Breast epithelium (tissue), 4 donors: ENCODE measurements around the gene PCDH15. TPM values are rescaled to one million over a fixed set of nuclear protein-coding genes. Genes with fewer than 3 reads are reported as not detected.

Experiments
- DNase-seq, 2 donors: peaks; one replicate each; pipeline ENCODE4 v3.0.0-alpha.2; 2019; ENCODE audit warnings: low spot score in 2 of 2
- H3K27ac ChIP-seq, 2 donors: fragments of 200-600 bp; sonication (generic) in 1 of 2; one replicate each; pipeline ENCODE4 v1.5.1; 2016 to 2019; ENCODE audit warnings: mild to moderate bottlenecking in 1 of 2
- H3K27me3 ChIP-seq, 2 donors: fragments of 200-600 bp; sonication (generic) in 1 of 2; one replicate each; pipeline versions ENCODE4 v1.5.1 to v1.6.0; 2017 to 2019; ENCODE audit warnings: control low read depth in 1 of 2, mild to moderate bottlenecking in 1 of 2
- H3K36me3 ChIP-seq: fragments of 200-600 bp; one replicate; pipeline ENCODE4 v1.5.1; 2019
- H3K4me1 ChIP-seq, 2 donors: fragments of 200-600 bp; sonication (generic); one replicate each; pipeline ENCODE4 v1.5.1; 2016 to 2019; ENCODE audit warnings: control low read depth in 1 of 2
- H3K4me3 ChIP-seq, 3 donors: fragments of 200-600 bp; sonication (generic); 1 replicate in 2 of 3; 2 replicates in 1 of 3; pipeline ENCODE4 v1.5.1; 2016 to 2019; ENCODE audit warnings: mild to moderate bottlenecking in 3 of 3, moderate library complexity in 2 of 3
- H3K9me3 ChIP-seq, 2 donors: fragments of 200-600 bp; sonication (generic) in 1 of 2; one replicate each; pipeline ENCODE4 v1.5.1; 2016 to 2019; ENCODE audit warnings: control low read depth in 1 of 2
- POLR2A ChIP-seq: fragments of 450-650 bp; IDR thresholded peaks from one replicate; pipeline ENCODE4 v1.6.1; 2016; ENCODE audit warnings: antibody characterized with exemption, mild to moderate bottlenecking, moderate library complexity
- POLR2AphosphoS5 ChIP-seq, 3 donors: sonication (generic); formaldehyde crosslinking; IDR thresholded peaks; one replicate each; pipeline ENCODE4 v1.6.1; 2017; ENCODE audit warnings: antibody characterized with exemption in 3 of 3
- intact Hi-C: fragments of 100-400 bp; cut with DNase I; formaldehyde crosslinking; loops from one replicate; pipeline ENCODE4 v1.15.1; 2023; ENCODE audit warnings: low total_unique reads
- total RNA-seq, 3 donors: library from RNA; depleted of rRNA; stranded (reverse); fragments of >200 nt; gene quantifications; one replicate each; pipeline ENCODE4 v1.1.0, GENCODE V29; 2016
- TF ChIP-seq, protein P1 (sequence below), 3 donors: fragments of 450-650 bp; IDR thresholded peaks; one replicate each; pipeline ENCODE4 v1.5.1; 2016 to 2017; ENCODE audit warnings: antibody characterized with exemption in 3 of 3, mild to moderate bottlenecking in 3 of 3, moderate library complexity in 3 of 3

Gene PCDH15
- total RNA-seq, 3 donors from 2014 or later = not detected

DNA sequence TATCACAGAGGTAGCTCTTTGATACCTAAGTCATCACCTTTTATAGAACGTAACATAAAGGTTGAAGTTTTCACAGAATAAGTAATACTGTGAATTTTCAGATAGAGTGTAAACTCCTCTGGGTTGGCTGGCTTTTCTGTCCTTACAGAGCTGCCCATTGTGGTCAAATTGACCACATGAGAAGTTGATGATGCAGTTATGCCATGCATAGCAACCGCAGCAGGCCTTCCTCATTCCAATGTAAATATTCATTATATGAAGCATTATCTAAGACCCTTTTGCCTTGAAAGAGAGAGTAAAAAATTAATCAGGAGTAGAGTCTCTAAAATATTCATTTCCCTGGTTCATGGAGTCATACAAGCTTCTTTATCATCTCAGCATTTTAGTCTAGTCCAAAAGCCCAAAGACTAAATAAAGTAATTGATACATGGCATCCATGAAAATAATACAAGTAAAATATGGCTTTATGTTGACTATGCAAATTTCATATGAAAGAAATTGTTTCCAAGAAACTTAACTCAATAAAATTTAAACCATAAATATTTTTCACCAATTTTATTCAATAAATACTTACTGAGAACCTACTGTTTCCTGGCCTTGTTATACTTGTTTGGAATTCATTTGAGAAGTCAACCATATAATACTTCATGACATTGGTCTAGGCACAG lies 516.4 kb downstream of the PCDH15 start:
- H3K36me3 ChIP-seq = no peaks in the 10 kb centered on the region
- intact Hi-C loops = no loop called here
- H3K4me3 ChIP-seq = no peak overlapping the region
- no peaks in the 10 kb centered on the region for H3K27me3 ChIP-seq
- H3K9me3 ChIP-seq = no peaks in the 10 kb centered on the region
- no peak overlapping the region for H3K27ac ChIP-seq
- DNase-seq = no peak
- TF ChIP-seq POLR2AphosphoS5 (IDR thresholded peaks at IDR 0.05) (no peak), POLR2A (no peak)
- TF ChIP-seq, protein P1, sequence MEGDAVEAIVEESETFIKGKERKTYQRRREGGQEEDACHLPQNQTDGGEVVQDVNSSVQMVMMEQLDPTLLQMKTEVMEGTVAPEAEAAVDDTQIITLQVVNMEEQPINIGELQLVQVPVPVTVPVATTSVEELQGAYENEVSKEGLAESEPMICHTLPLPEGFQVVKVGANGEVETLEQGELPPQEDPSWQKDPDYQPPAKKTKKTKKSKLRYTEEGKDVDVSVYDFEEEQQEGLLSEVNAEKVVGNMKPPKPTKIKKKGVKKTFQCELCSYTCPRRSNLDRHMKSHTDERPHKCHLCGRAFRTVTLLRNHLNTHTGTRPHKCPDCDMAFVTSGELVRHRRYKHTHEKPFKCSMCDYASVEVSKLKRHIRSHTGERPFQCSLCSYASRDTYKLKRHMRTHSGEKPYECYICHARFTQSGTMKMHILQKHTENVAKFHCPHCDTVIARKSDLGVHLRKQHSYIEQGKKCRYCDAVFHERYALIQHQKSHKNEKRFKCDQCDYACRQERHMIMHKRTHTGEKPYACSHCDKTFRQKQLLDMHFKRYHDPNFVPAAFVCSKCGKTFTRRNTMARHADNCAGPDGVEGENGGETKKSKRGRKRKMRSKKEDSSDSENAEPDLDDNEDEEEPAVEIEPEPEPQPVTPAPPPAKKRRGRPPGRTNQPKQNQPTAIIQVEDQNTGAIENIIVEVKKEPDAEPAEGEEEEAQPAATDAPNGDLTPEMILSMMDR (IDR thresholded peaks at IDR 0.05) = no peak
- no peaks in the 10 kb centered on the region for H3K4me1 ChIP-seq

DNA sequence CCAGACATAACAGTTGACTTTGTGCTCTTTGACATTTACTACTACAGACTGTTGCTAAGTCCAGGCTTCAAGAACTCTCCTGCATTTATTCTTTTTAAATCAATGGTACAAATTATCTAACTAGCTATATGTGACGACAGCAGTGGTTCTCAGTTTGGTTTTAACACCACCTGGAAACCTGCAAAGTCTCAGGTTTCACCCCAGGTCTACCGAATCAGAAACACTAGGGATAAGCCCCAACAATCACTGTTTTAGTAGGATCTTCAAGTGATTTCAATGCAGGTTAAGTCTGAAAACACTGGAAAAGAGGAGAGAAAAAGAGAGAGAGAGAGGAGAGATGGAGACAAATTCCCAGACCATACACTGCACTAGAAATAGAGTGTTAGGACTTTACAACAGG lies 519.0 kb downstream of the PCDH15 start:
- no peaks in the 10 kb centered on the region for H3K36me3 ChIP-seq
- H3K27ac ChIP-seq = no peak overlapping the region
- no peaks in the 10 kb centered on the region for H3K9me3 ChIP-seq
- no peaks in the 10 kb centered on the region for H3K27me3 ChIP-seq
- TF ChIP-seq POLR2AphosphoS5 (IDR thresholded peaks at IDR 0.05) = no peak
- TF ChIP-seq, protein P1 (IDR thresholded peaks at IDR 0.05) = no peak
- TF ChIP-seq POLR2A = no peak
- intact Hi-C loops = no loop called here
- no peak for DNase-seq
- H3K4me3 ChIP-seq = no peak overlapping the region
- H3K4me1 ChIP-seq = no peaks in the 10 kb centered on the region

DNA sequence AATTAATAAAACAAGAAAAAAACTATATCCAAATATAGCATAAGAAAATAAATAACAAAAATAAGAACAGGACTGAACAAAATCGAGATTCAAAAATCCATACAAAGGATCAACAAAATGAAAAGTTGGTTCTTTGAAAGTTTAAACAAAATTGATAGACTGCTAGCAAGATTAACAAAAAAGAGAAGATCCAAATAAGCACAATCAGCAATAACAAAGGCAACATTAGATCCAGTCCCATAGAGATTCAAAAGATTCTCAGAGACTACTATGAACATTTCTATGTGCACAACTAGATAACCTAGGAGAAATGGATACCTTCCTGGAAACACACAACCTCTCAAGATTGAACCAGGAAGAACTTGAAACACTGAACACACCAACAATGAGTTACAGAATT lies 534.6 kb downstream of the PCDH15 start:
- no peak overlapping the region for H3K27ac ChIP-seq
- no peaks in the 10 kb centered on the region for H3K4me1 ChIP-seq
- DNase-seq = no peak
- H3K36me3 ChIP-seq = no peaks in the 10 kb centered on the region
- intact Hi-C loops = no loop called here
- no peak overlapping the region for H3K4me3 ChIP-seq
- TF ChIP-seq POLR2A (no peak), POLR2AphosphoS5 (IDR thresholded peaks at IDR 0.05) (no peak)
- TF ChIP-seq, protein P1 (IDR thresholded peaks at IDR 0.05) = no peak
- H3K9me3 ChIP-seq = no peaks in the 10 kb centered on the region
- H3K27me3 ChIP-seq = no peaks in the 10 kb centered on the region

DNA sequence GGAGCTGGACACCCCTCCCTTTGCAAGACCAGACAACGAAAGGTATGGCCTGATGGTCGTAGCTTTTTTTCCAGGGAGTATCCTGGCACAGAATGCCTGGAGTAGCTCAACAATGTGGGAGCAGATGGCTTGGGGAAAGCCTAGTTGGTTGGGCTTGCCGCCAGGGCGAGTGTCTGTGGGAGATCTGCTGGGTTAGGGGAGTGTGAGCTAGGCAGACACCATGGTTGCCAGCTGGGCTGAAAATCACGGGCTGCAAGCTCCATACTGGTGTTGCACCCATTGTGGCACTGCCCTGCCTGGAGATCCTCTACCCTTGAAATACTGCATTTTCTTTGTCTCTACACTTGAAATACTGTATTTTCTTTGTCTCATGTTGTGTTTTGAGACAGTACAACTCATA lies 538.3 kb downstream of the PCDH15 start:
- intact Hi-C loops = no loop called here
- H3K27ac ChIP-seq = no peak overlapping the region
- H3K36me3 ChIP-seq = no peaks in the 10 kb centered on the region
- no peaks in the 10 kb centered on the region for H3K4me1 ChIP-seq
- H3K4me3 ChIP-seq = no peak overlapping the region
- no peaks in the 10 kb centered on the region for H3K27me3 ChIP-seq
- H3K9me3 ChIP-seq = no peaks in the 10 kb centered on the region
- no peak for DNase-seq
- no peak for TF ChIP-seq POLR2AphosphoS5 (IDR thresholded peaks at IDR 0.05)
- no peak for TF ChIP-seq POLR2A
- TF ChIP-seq, protein P1 (IDR thresholded peaks at IDR 0.05) = no peak

DNA sequence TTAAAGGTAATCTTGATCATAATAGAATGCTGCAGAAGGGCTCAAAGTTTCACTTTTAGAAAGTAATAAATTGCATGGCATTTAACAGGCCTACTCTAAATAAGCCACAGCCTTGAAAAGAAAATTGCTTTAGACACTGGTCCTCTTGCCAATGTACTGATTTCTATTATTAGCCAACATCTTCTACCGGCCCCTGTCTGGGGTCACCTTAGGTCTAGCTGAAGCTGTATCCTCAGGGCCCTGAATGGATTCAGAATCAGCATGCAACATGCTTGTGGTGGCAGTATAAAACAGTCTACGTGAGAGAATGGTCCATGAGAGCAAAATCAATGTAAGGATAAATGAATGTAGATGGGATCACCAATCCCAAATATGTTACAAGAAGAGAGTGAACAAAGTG lies 541.9 kb downstream of the PCDH15 start:
- intact Hi-C loops = no loop called here
- TF ChIP-seq POLR2A (no peak), POLR2AphosphoS5 (IDR thresholded peaks at IDR 0.05) (no peak)
- TF ChIP-seq, protein P1 (IDR thresholded peaks at IDR 0.05) = no peak
- Histone ChIP-seq H3K4me3 (no peak overlapping the region), H3K4me1 (no peaks in the 10 kb centered on the region), H3K36me3 (no peaks in the 10 kb centered on the region), H3K27me3 (no peaks in the 10 kb centered on the region), H3K9me3 (no peaks in the 10 kb centered on the region), H3K27ac (no peak overlapping the region)
- DNase-seq = no peak
